ENCODE data around the gene TBC1D8. TPM values are rescaled to one million over a fixed set of nuclear protein-coding genes. Genes with fewer than 3 reads are reported as not detected.
"Not testable (repeated sequence)": the region's sequence is repeated elsewhere in the genome, so short reads cannot be mapped to it uniquely, and the experiment has no call there.

Gene TBC1D8
- 25.9 and 27.8 TPM in 2 replicates for total RNA-seq (2014; rRNA removed; shearing (Covaris generic))
- 60.0 and 69.2 TPM in 2 replicates for polyA plus RNA-seq (2014; cell fraction: nucleus; rRNA removed)

GRCh38 chr2:101151146-101151858 lies at the start of gene TBC1D8:
TSS of gene TBC1D8 (minus strand) at chr2:101151382. CDS start at chr2:101151253, 129 bp downstream.
- peak; percentile 80 for DNase-seq (ENCODE audit: extremely low read depth, low read depth)

- peak; percentile 26 for DNase-seq (ENCODE audit: extremely low read depth, low read depth)
Observed at GRCh38 chr2:101200676-101201075, 49.5 kb upstream of the TBC1D8 start.

GRCh38 chr2:101199251-101199791 lies 48.1 kb upstream of the TBC1D8 start:
- no peak for DNase-seq (ENCODE audit: extremely low read depth, low read depth)

- DNase-seq (ENCODE audit: extremely low read depth, low read depth): no peak
Observed at GRCh38 chr2:101197814-101198213, 46.6 kb upstream of the TBC1D8 start.

- no peak for DNase-seq (ENCODE audit: extremely low read depth, low read depth)
Observed at GRCh38 chr2:101197215-101197745, 46.1 kb upstream of the TBC1D8 start.

- DNase-seq (ENCODE audit: extremely low read depth, low read depth): no peak
Observed at GRCh38 chr2:101195871-101196661, 44.9 kb upstream of the TBC1D8 start.

GRCh38 chr2:101193033-101193626 lies 41.9 kb upstream of the TBC1D8 start:
- no peak for DNase-seq (ENCODE audit: extremely low read depth, low read depth)

GRCh38 chr2:101190747-101191516 lies 39.8 kb upstream of the TBC1D8 start:
- DNase-seq (ENCODE audit: extremely low read depth, low read depth): no peak

GRCh38 chr2:101188683-101189405 lies 37.7 kb upstream of the TBC1D8 start:
- DNase-seq (ENCODE audit: extremely low read depth, low read depth): no peak

GRCh38 chr2:101187131-101187530 lies 35.9 kb upstream of the TBC1D8 start:
- no peak for DNase-seq (ENCODE audit: extremely low read depth, low read depth)

GRCh38 chr2:101185656-101186055 lies 34.5 kb upstream of the TBC1D8 start:
- DNase-seq (ENCODE audit: extremely low read depth, low read depth): no peak

- DNase-seq (ENCODE audit: extremely low read depth, low read depth): no peak
Observed at GRCh38 chr2:101185085-101185484, 33.9 kb upstream of the TBC1D8 start.

- DNase-seq (ENCODE audit: extremely low read depth, low read depth): no peak
Observed at GRCh38 chr2:101179982-101180381, 28.8 kb upstream of the TBC1D8 start.

GRCh38 chr2:101176803-101177202 lies 25.6 kb upstream of the TBC1D8 start:
- no peak for DNase-seq (ENCODE audit: extremely low read depth, low read depth)

GRCh38 chr2:101175991-101176390 lies 24.8 kb upstream of the TBC1D8 start:
- no peak for DNase-seq (ENCODE audit: extremely low read depth, low read depth)

- no peak for DNase-seq (ENCODE audit: extremely low read depth, low read depth)
Observed at GRCh38 chr2:101173707-101174295, 22.6 kb upstream of the TBC1D8 start.

- DNase-seq (ENCODE audit: extremely low read depth, low read depth): not testable (repeated sequence)
Observed at GRCh38 chr2:101169822-101170221, 18.6 kb upstream of the TBC1D8 start.

GRCh38 chr2:101168706-101169105 lies 17.5 kb upstream of the TBC1D8 start:
- DNase-seq (ENCODE audit: extremely low read depth, low read depth): no peak

GRCh38 chr2:101167532-101167931 lies 16.4 kb upstream of the TBC1D8 start:
- DNase-seq (ENCODE audit: extremely low read depth, low read depth): not testable (repeated sequence)
